HG02938 (cell line): ENCODE measurements around the gene PRKAR1B.

Experiments used
- ATAC-seq: cut with Tn5 transposase; IDR thresholded peaks from one replicate; pipeline ENCODE4 v1.9.1; 2021; ENCODE audit warnings: mild to moderate bottlenecking, moderate library complexity; ENCODE audit not compliant: unreplicated experiment

Gene PRKAR1B

GRCh38 chr7:548401-548800, 178.7 kb downstream of the PRKAR1B start:
- no peak for ATAC-seq

GRCh38 chr7:545470-545869, 181.6 kb downstream of the PRKAR1B start:
- no peak for ATAC-seq

- no peak for ATAC-seq
These were observed 182.5 kb downstream of the PRKAR1B start for GRCh38 chr7:544338-545221.

- no peak for ATAC-seq
These were observed 183.4 kb downstream of the PRKAR1B start for GRCh38 chr7:543501-544337.

GRCh38 chr7:542713-543500, 184.2 kb downstream of the PRKAR1B start:
- no peak for ATAC-seq

GRCh38 chr7:542131-542712, 184.9 kb downstream of the PRKAR1B start:
- no peak for ATAC-seq

GRCh38 chr7:541661-542060, 185.4 kb downstream of the PRKAR1B start:
- no peak for ATAC-seq

GRCh38 chr7:540997-541396, 186.1 kb downstream of the PRKAR1B start:
- ATAC-seq = no peak

GRCh38 chr7:540579-540978, 186.5 kb downstream of the PRKAR1B start:
- ATAC-seq = no peak

GRCh38 chr7:539731-540411, 187.2 kb downstream of the PRKAR1B start:
- no peak for ATAC-seq

- no peak for ATAC-seq
These were observed 188.1 kb downstream of the PRKAR1B start for GRCh38 chr7:538764-539685.

- ATAC-seq = no peak
These were observed 189.0 kb downstream of the PRKAR1B start for GRCh38 chr7:537911-538634.

- no peak for ATAC-seq
These were observed 190.8 kb downstream of the PRKAR1B start for GRCh38 chr7:536231-536630.

- ATAC-seq = no peak
These were observed 192.1 kb downstream of the PRKAR1B start for GRCh38 chr7:534959-535358.

GRCh38 chr7:534075-534474, 193.0 kb downstream of the PRKAR1B start:
- ATAC-seq = no peak

- ATAC-seq = no peak
These were observed 193.8 kb downstream of the PRKAR1B start for GRCh38 chr7:533266-533665.

- ATAC-seq = no peak
These were observed 194.5 kb downstream of the PRKAR1B start for GRCh38 chr7:532379-533143.

GRCh38 chr7:531777-532176, 195.3 kb downstream of the PRKAR1B start:
- no peak for ATAC-seq
